Measurements from ENCODE around the gene MYDGF.

DNA sequence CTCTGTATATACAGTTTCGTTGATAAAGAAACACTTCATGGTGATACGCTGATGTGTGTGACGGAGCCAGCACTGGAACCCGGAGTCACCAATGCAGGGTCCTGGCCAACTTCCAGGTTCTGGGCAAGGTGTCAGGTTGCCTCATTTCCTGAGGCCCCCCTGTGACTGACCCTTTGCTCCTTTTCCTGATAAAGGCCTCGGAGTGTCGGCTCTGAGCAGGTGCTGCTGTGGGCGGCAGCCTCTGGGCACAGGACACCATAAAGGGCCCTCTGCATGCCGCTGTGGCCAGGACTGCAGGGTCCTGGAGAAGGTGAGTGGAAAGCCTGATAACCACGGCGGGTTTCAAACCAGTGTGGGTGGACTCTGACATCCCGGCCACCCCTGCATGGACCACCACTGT lies 17.3 kb upstream of the MYDGF start:
- TF ChIP-seq, protein P1, sequence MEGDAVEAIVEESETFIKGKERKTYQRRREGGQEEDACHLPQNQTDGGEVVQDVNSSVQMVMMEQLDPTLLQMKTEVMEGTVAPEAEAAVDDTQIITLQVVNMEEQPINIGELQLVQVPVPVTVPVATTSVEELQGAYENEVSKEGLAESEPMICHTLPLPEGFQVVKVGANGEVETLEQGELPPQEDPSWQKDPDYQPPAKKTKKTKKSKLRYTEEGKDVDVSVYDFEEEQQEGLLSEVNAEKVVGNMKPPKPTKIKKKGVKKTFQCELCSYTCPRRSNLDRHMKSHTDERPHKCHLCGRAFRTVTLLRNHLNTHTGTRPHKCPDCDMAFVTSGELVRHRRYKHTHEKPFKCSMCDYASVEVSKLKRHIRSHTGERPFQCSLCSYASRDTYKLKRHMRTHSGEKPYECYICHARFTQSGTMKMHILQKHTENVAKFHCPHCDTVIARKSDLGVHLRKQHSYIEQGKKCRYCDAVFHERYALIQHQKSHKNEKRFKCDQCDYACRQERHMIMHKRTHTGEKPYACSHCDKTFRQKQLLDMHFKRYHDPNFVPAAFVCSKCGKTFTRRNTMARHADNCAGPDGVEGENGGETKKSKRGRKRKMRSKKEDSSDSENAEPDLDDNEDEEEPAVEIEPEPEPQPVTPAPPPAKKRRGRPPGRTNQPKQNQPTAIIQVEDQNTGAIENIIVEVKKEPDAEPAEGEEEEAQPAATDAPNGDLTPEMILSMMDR (IDR thresholded peaks at IDR 0.05; ENCODE audit: low read length) = no peak
- TF ChIP-seq EZH2 (IDR thresholded peaks at IDR 0.05; ENCODE audit: borderline replicate concordance, low read length) = no peak

Measured in OCI-LY1 (cell line).